A673 (cell line): ENCODE data around the gene SYK. TPM values are rescaled to one million over a fixed set of nuclear protein-coding genes. Genes with fewer than 3 reads are reported as not detected.

Source experiments
- BruUV-seq: library from RNA; stranded (reverse); fragments of 400-500 nt; replicated peaks from 2 replicates; lab custom pipeline; 2021; lab: Mats Ljungman, UMichigan
- CTCF ChIA-PET: fragments of 300-600 bp; sonication (Branson Sonifier 250); formaldehyde crosslinking; loops from one replicate; lab custom pipeline; 2022; ENCODE audit warnings: antibody characterized with exemption; lab: Charles Lee
- POLR2A ChIA-PET: fragments of 300-600 bp; sonication (Branson Sonifier 250); formaldehyde crosslinking; loops from one replicate; lab custom pipeline; 2022; ENCODE audit warnings: antibody characterized with exemption; ENCODE audit not compliant: low non-redundant PET; lab: Charles Lee
- DNase-seq: peaks from one replicate; pipeline ENCODE4 v3.0.0-alpha.2; 2015; ENCODE audit warnings: low spot score
- H3K27ac ChIP-seq: fragments of 200-600 bp; sonication (generic); 2 replicates; pipeline ENCODE4 v1.5.1; 2016; ENCODE audit warnings: mixed run types, low read depth, mild to moderate bottlenecking, mixed read lengths, antibody characterized with exemption, low read length; ENCODE audit not compliant: poor library complexity, severe bottlenecking
- H3K27me3 ChIP-seq: fragments of 200-600 bp; sonication (generic); replicated peaks from 2 replicates; pipeline ENCODE4 v1.6.1; 2017; ENCODE audit warnings: mixed run types, low read depth, mild to moderate bottlenecking, mixed read lengths, antibody characterized with exemption, low read length; ENCODE audit not compliant: insufficient read depth, poor library complexity
- H3K36me3 ChIP-seq: fragments of 200-600 bp; sonication (generic); 2 replicates; pipeline ENCODE4 v1.6.1; 2016; ENCODE audit warnings: mixed run types, mild to moderate bottlenecking, mixed read lengths, antibody characterized with exemption, low read length; ENCODE audit not compliant: insufficient read depth, poor library complexity, severe bottlenecking
- H3K4me1 ChIP-seq: fragments of 200-600 bp; sonication (generic); 2 replicates; pipeline ENCODE4 v1.6.1; 2017; ENCODE audit warnings: mixed run types, mild to moderate bottlenecking, mixed read lengths, antibody characterized with exemption, low read length; ENCODE audit not compliant: insufficient read depth, poor library complexity, severe bottlenecking
- H3K4me3 ChIP-seq: fragments of 200-600 bp; sonication (generic); 2 replicates; pipeline ENCODE4 v1.5.1; 2016; ENCODE audit warnings: low read depth, mixed run types, mild to moderate bottlenecking, mixed read lengths, low read length; ENCODE audit not compliant: poor library complexity, severe bottlenecking
- H3K9me3 ChIP-seq: fragments of 200-600 bp; sonication (generic); 2 replicates; pipeline ENCODE4 v1.6.1; 2016; ENCODE audit warnings: mixed run types, low read depth, mild to moderate bottlenecking, mixed read lengths, antibody characterized with exemption, low read length; ENCODE audit not compliant: poor library complexity, severe bottlenecking
- CTCF ChIP-seq: fragments of 300-800, 200-600 bp; sonication (generic); conservative IDR thresholded peaks from 2 replicates; pipeline ENCODE4 v1.5.1; 2017; ENCODE audit warnings: low read depth, mild to moderate bottlenecking, antibody characterized with exemption, low read length, moderate library complexity, mixed read lengths
- EZH2 ChIP-seq: fragments of 200-600 bp; sonication (generic); IDR thresholded peaks from 2 replicates; pipeline ENCODE4 v1.6.1; 2017; ENCODE audit warnings: borderline replicate concordance, low read depth, mild to moderate bottlenecking, mixed read lengths, antibody characterized with exemption, low read length; ENCODE audit not compliant: poor library complexity, severe bottlenecking
- intact Hi-C: fragments of 100-400 bp; cut with micrococcal nuclease; formaldehyde crosslinking; loops from one replicate; pipeline ENCODE4 v1.10.0; 2022; ENCODE audit not compliant: unreplicated experiment
- total RNA-seq: library from RNA; stranded (reverse); gene quantifications from 2 replicates; pipeline ENCODE4 v1.2.3, GENCODE V29; 2021

SYK gene
- total RNA-seq, 1 experiment from 2014 or later, result 14.9 TPM

DNA sequence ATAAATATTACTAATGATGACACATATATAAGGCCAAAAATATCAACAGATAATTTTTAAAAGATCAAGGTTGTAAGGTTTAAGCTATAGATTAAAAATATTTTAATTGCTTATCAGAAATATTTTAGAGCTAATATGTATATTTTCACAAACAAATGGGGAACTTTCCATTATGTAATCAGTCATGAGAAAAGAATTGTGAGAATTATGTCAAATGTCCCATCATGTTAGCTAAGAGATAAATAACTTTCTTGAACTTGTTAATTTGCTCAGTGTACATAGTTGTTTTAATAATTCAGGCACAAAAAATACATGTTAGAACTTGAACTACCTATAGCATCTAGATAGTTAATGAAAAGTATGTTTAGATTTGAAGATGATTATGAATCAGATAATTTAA lies 67.7 kb downstream of the SYK start:
- H3K4me1 ChIP-seq, result peaks cover 5% of the 10 kb centered on the region
- DNase-seq, result no peak
- TF ChIP-seq CTCF, result no peak
- no peak for TF ChIP-seq EZH2
- no peak overlapping the region for H3K4me3 ChIP-seq
- H3K9me3 ChIP-seq, result no peaks in the 10 kb centered on the region
- H3K27ac ChIP-seq, result no peak overlapping the region
- POLR2A ChIA-PET, result no interaction called here
- no peaks in the 10 kb centered on the region for H3K27me3 ChIP-seq
- CTCF ChIA-PET, result no interaction called here
- BruUV-seq, result no TSS peak
- H3K36me3 ChIP-seq, result no peaks in the 10 kb centered on the region
- intact Hi-C loops, result loop anchor here (5.0 kb wide), 1 partner anchor 1267 kb away; no protein-coding TSS in a partner anchor

GRCh38 chr9:90870621-90871326 lies 69.2 kb downstream of the SYK start:
- Histone ChIP-seq H3K4me1 (peaks cover 5% of the 10 kb centered on the region), H3K4me3 (no peak overlapping the region), H3K27ac (no peak overlapping the region), H3K27me3 (no peaks in the 10 kb centered on the region), H3K36me3 (no peaks in the 10 kb centered on the region), H3K9me3 (no peaks in the 10 kb centered on the region)
- DNase-seq, result peak; percentile 59
- BruUV-seq, result no TSS peak
- intact Hi-C loops, result loop anchor here (2.0 to 5.0 kb wide), 3 partner anchors 108 to 728 kb away; no protein-coding TSS in a partner anchor
- POLR2A ChIA-PET, result no interaction called here
- TF ChIP-seq CTCF, result peak; percentile 89
- no peak for TF ChIP-seq EZH2
- CTCF ChIA-PET, result interaction anchor here (1.0 kb wide), 1 partner anchor 729 kb away, joined by 3 read pairs; no protein-coding TSS in a partner anchor

DNA sequence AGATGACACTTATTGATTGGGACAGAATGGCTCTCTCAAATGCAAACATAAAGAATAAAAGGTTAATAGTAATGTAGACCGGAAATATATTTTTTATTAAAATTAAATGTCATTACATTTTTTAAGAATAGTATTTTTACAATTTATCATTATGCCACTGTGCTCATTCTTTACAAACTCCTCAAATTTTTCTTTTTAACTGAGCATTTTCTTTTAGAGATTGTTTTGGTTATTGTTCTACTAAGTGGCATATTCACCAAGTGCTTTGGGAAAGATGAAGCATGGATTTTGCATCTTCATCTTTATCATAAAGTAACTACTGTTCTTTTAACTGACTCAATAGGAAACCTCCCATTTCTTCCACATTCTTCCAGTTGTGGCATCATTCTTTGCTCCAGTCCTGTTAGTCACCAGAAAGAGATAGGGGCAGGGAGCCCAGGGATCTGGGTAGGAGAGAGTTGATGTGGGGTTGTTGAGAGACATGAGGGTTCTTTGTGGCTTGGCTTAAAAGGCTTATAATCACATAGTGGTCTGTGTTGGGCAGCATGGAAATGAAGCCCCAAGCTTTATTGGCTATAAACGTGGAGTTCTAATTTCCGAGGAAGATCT lies 69.8 kb downstream of the SYK start:
- intact Hi-C loops, result loop anchor here (2.0 to 5.0 kb wide), 3 partner anchors 109 to 729 kb away; no protein-coding TSS in a partner anchor
- TF ChIP-seq EZH2, result no peak
- TF ChIP-seq CTCF, result no peak
- no peaks in the 10 kb centered on the region for H3K36me3 ChIP-seq
- no TSS peak for BruUV-seq
- H3K4me3 ChIP-seq, result no peak overlapping the region
- H3K27ac ChIP-seq, result no peak overlapping the region
- H3K27me3 ChIP-seq, result no peaks in the 10 kb centered on the region
- ChIA-PET POLR2A (no interaction called here), CTCF (interaction anchor here (1.0 kb wide), 1 partner anchor 729 kb away, joined by 3 read pairs; no protein-coding TSS in a partner anchor)
- H3K9me3 ChIP-seq, result no peaks in the 10 kb centered on the region
- H3K4me1 ChIP-seq, result peaks cover 5% of the 10 kb centered on the region
- DNase-seq, result no peak
